Panc1 (cell line): ENCODE results near the gene PF4V1.

Experiments used
- CTCF ChIP-seq: fragments of 450-650 bp; IDR thresholded peaks from 2 replicates; pipeline ENCODE4 v1.5.1; 2017; ENCODE audit warnings: mild to moderate bottlenecking
- POLR2AphosphoS5 ChIP-seq: IDR thresholded peaks from 2 replicates; pipeline ENCODE4 v1.6.1; 2012; ENCODE audit warnings: mild to moderate bottlenecking, low read depth, low read length, moderate library complexity
- REST ChIP-seq, 2 experiments: IDR thresholded peaks; 2 replicates each; pipeline ENCODE4 v1.6.1; 2011 to 2012; ENCODE audit warnings: low read depth in 2 of 2, control low read depth in 1 of 2, low read length in 1 of 2, mild to moderate bottlenecking in 1 of 2, moderate library complexity in 1 of 2; ENCODE audit not compliant: insufficient read depth in 1 of 2
- TCF7L2 ChIP-seq: IDR thresholded peaks from 2 replicates; pipeline ENCODE4 v1.6.1; 2011; ENCODE audit warnings: mild to moderate bottlenecking, low read depth, low read length, inconsistent platforms

- TF ChIP-seq CTCF, result no peak
- TF ChIP-seq REST (IDR thresholded peaks at IDR 0.05; ENCODE audit: insufficient read depth in 1 of 2, low read depth in 2 of 2, low read length in 1 of 2), result no peak
- TF ChIP-seq POLR2AphosphoS5, result no peak
- no peak for TF ChIP-seq TCF7L2
Observed at GRCh38 chr4:73891326-73891725, 38.2 kb downstream of the PF4V1 start.
